GM12878 (cell line): ENCODE data around the gene UBXN11. TPM values are rescaled to one million over a fixed set of nuclear protein-coding genes. Genes with fewer than 3 reads are reported as not detected.
"Not testable (repeated sequence)": the region's sequence is repeated elsewhere in the genome, so short reads cannot be mapped to it uniquely, and the experiment has no call there.

Experiments
- ATAC-seq: fragments of 200-7000 bp; cut with Tn5 transposase; 3 replicates; pipeline ENCODE4 v1.9.1; 2020; ENCODE audit warnings: mild to moderate bottlenecking, moderate library complexity
- BruUV-seq: library from RNA; stranded (reverse); fragments of 400-500 nt; replicated peaks from 2 replicates; lab custom pipeline; 2021; lab: Mats Ljungman, UMichigan
- CTCF ChIA-PET: fragments of 300-600 bp; sonication (Branson Sonifier 250); formaldehyde crosslinking; extraction: SDS; loops from one replicate; lab custom pipeline; 2021; ENCODE audit warnings: inconsistent platforms; lab: Yijun Ruan, JAX
- POLR2A ChIA-PET: fragments of 350-600 bp; formaldehyde crosslinking; extraction: SDS; loops from one replicate; lab custom pipeline; 2021; ENCODE audit warnings: inconsistent platforms; lab: Charles Lee
- RAD21 ChIA-PET: fragments of 300-600 bp; sonication (Branson Sonifier 250); formaldehyde crosslinking; loops from one replicate; lab custom pipeline; 2023; ENCODE audit warnings: antibody characterized with exemption; ENCODE audit not compliant: unreplicated experiment; lab: Charles Lee
- SMC1A ChIA-PET: fragments of 300-600 bp; sonication (Branson Sonifier 250); formaldehyde crosslinking; loops from one replicate; lab custom pipeline; 2023; ENCODE audit not compliant: unreplicated experiment, uncharacterized antibody; lab: Charles Lee
- DNase-seq: peaks from one replicate; pipeline ENCODE4 v3.0.0-alpha.2; 2011; ENCODE audit warnings: low read depth, low spot score
- FAIRE-seq: peaks from 3 replicates; lab custom pipeline; 2011; peaks lifted over from hg19 to GRCh38; lab: Jason Lieb, UNC
- H2AFZ ChIP-seq: 2 replicates; pipeline ENCODE4 v1.6.0; 2011; ENCODE audit warnings: low read depth, low read length, control low read depth; ENCODE audit not compliant: control insufficient read depth
- H3K27ac ChIP-seq: 2 replicates; pipeline ENCODE4 v1.5.1; 2011; ENCODE audit warnings: control low read depth; ENCODE audit not compliant: control insufficient read depth, insufficient read depth
- H3K27me3 ChIP-seq, 2 experiments: replicated peaks in 1 of 2; 2 replicates each; pipeline versions ENCODE4 v1.6.0 to v1.6.1; 2011; ENCODE audit warnings: low read length in 1 of 2; ENCODE audit not compliant: control insufficient read depth in 2 of 2, insufficient read depth in 2 of 2
- H3K36me3 ChIP-seq, 2 experiments: 2 replicates each; pipeline ENCODE4 v1.5.1; 2011; ENCODE audit warnings: low read length in 1 of 2; ENCODE audit not compliant: control insufficient read depth in 2 of 2, insufficient read depth in 2 of 2
- H3K4me1 ChIP-seq: 2 replicates; pipeline ENCODE4 v1.6.1; 2011; ENCODE audit warnings: mild to moderate bottlenecking, low read length, moderate library complexity, mixed read lengths; ENCODE audit not compliant: control insufficient read depth, insufficient read depth
- H3K4me2 ChIP-seq: 2 replicates; pipeline ENCODE4 v1.6.0; 2011; ENCODE audit warnings: control low read depth; ENCODE audit not compliant: control insufficient read depth, insufficient read depth
- H3K4me3 ChIP-seq: fragments of 200-600 bp; sonication (generic); 2 replicates; pipeline ENCODE4 v1.5.1; 2016
- H3K79me2 ChIP-seq: 2 replicates; pipeline ENCODE4 v1.6.0; 2011; ENCODE audit warnings: low read length; ENCODE audit not compliant: control insufficient read depth, insufficient read depth
- H3K9ac ChIP-seq: 2 replicates; pipeline ENCODE4 v1.8.0; 2011; ENCODE audit warnings: low read length, control low read depth, mixed read lengths; ENCODE audit not compliant: control insufficient read depth, insufficient read depth
- H3K9me3 ChIP-seq: replicated peaks from 3 replicates; pipeline ENCODE4 v1.5.1; 2011; ENCODE audit warnings: mild to moderate bottlenecking, low read length; ENCODE audit not compliant: control insufficient read depth, insufficient read depth
- H4K20me1 ChIP-seq: 2 replicates; pipeline ENCODE4 v1.6.0; 2011; ENCODE audit not compliant: control insufficient read depth, insufficient read depth
- CHD1 ChIP-seq: IDR thresholded peaks from 2 replicates; pipeline ENCODE4 v1.6.1; 2012; ENCODE audit warnings: low read depth, low read length, improper control_type of control experiment
- CHD2 ChIP-seq: IDR thresholded peaks from 2 replicates; pipeline ENCODE4 v1.6.1; 2011; ENCODE audit warnings: low read depth, low read length, improper control_type of control experiment, borderline replicate concordance
- CHD4 ChIP-seq: fragments of 200-600 bp; sonication (generic); IDR thresholded peaks from 2 replicates; pipeline ENCODE4 v1.6.1; 2016; ENCODE audit warnings: mild to moderate bottlenecking
- EP300 ChIP-seq, 2 experiments: fragments of 150-350 bp in 1 of 2; IDR thresholded peaks; 2 replicates each; pipeline ENCODE4 v1.6.1; 2011 to 2012; ENCODE audit warnings: low read depth in 2 of 2, low read length in 2 of 2, borderline replicate concordance in 1 of 2, improper control_type of control experiment in 1 of 2, inconsistent platforms in 1 of 2; ENCODE audit not compliant: control insufficient read depth in 1 of 2
- HDAC6 ChIP-seq: fragments of 200-600 bp; sonication (generic); IDR thresholded peaks from one replicate; pipeline ENCODE4 v1.8.0; 2017; ENCODE audit warnings: antibody characterized with exemption; ENCODE audit not compliant: unreplicated experiment
- KDM1A ChIP-seq: fragments of 200-600 bp; sonication (generic); IDR thresholded peaks from 2 replicates; pipeline ENCODE4 v1.6.1; 2016; ENCODE audit warnings: borderline replicate concordance
- MTA3 ChIP-seq: IDR thresholded peaks from 2 replicates; pipeline ENCODE4 v1.6.1; 2012; ENCODE audit warnings: low read length, inconsistent platforms, borderline replicate concordance
- NR2C2 ChIP-seq: IDR thresholded peaks from 2 replicates; pipeline ENCODE4 v1.6.1; 2011; ENCODE audit warnings: borderline replicate concordance, low read depth; ENCODE audit not compliant: control insufficient read depth, insufficient read length
- POLR2A ChIP-seq: IDR thresholded peaks from 2 replicates; pipeline ENCODE4 v1.6.1; 2011; ENCODE audit warnings: low read depth, mild to moderate bottlenecking, low read length
- RB1 ChIP-seq: fragments of 450-650 bp; formaldehyde crosslinking; IDR thresholded peaks from 2 replicates; pipeline ENCODE4 v1.6.1; 2017; ENCODE audit warnings: mild to moderate bottlenecking, borderline replicate concordance
- SUZ12 ChIP-seq: fragments of 200-600 bp; sonication (generic); IDR thresholded peaks from one replicate; pipeline ENCODE4 v1.6.1; 2018; ENCODE audit warnings: antibody characterized with exemption, mild to moderate bottlenecking; ENCODE audit not compliant: unreplicated experiment
- WGBS: methylation state at CpG from one replicate; pipeline ENCODE4 v1.1.6; 2016; ENCODE audit warnings: low lambda C conversion rate; ENCODE audit not compliant: insufficient replicate concordance, insufficient coverage; ENCODE audit errors: missing lambda C conversion rate; 5-methylcytosine and 5-hydroxymethylcytosine counted together
- in situ Hi-C: fragments of 300-500 bp; cut with MboI; formaldehyde crosslinking; loops from 9 replicates; pipeline ENCODE4 v1.14.3; 2018; ENCODE audit warnings: mixed read lengths
- intact Hi-C: fragments of 100-400 bp; cut with micrococcal nuclease; formaldehyde crosslinking; loops from one replicate; pipeline ENCODE4 v1.14.2; 2022; ENCODE audit not compliant: unreplicated experiment
- polyA plus RNA-seq, 11 experiments: library from polyadenylated mRNA; depleted of rRNA in 4 of 11; unstranded in 6 of 11; stranded (reverse) in 5 of 11; fragments of >200 nt; fragmentation: Nextera tagmentation in 4 of 11; fragmentation: Illumina TruSeq in 1 of 11; extraction: Ambion mirVana in 4 of 11; extraction: Trizol in 1 of 11; gene quantifications; 1 replicate in 1 of 11; 2 replicates in 10 of 11; pipeline versions ENCODE4 v1.2.1 to v1.2.3, GENCODE V29; 2011 to 2016; ENCODE audit warnings: inconsistent platforms in 2 of 11, missing spikeins in 2 of 11, low read depth in 1 of 11
- total RNA-seq, 4 experiments: library from RNA; depleted of rRNA in 3 of 4; stranded (reverse); fragments of >200 nt in 3 of 4; fragmentation: Illumina TruSeq in 1 of 4; extraction: Trizol in 1 of 4; gene quantifications; 2 replicates each; pipeline versions ENCODE4 v1.2.1 to v1.2.3, GENCODE V29; 2013 to 2021
- TF ChIP-seq, protein P1 (sequence below): IDR thresholded peaks from 2 replicates; pipeline ENCODE4 v1.6.1; 2011; ENCODE audit warnings: borderline replicate concordance, low read depth, mild to moderate bottlenecking, moderate library complexity, low read length; ENCODE audit not compliant: insufficient read depth, poor library complexity, severe bottlenecking
- TF ChIP-seq, protein P2 (sequence below): fragments of 450-650 bp; IDR thresholded peaks from 2 replicates; pipeline ENCODE4 v1.6.1; 2017; ENCODE audit warnings: low read depth, mild to moderate bottlenecking, moderate library complexity

UBXN11 gene
- total and polyA plus RNA-seq, 10 of the 15 experiments (the other 5 are each of a cell fraction or from before 2014, with no cell fraction given), result 0.32 to 34.4 (median 9.6) TPM

- intact Hi-C loops, result no loop called here
- H3K4me2 ChIP-seq, result no peak overlapping the region
- no TSS peak for BruUV-seq
- ATAC-seq (no peak), DNase-seq (no peak), FAIRE-seq (no peak)
- POLR2A ChIA-PET, result no interaction called here
- H3K4me3 ChIP-seq, result no peak overlapping the region
- H4K20me1 ChIP-seq, result no peaks in the 10 kb centered on the region
- RAD21 ChIA-PET, result interaction anchor here (1.7 kb wide), 1 partner anchor 123 kb away, joined by 3 read pairs; no protein-coding TSS in a partner anchor
- H3K79me2 ChIP-seq, result no peaks in the 10 kb centered on the region
- H3K9ac ChIP-seq, result no peak overlapping the region
- H3K9me3 ChIP-seq, result no peaks in the 10 kb centered on the region
- no peaks in the 10 kb centered on the region for H3K36me3 ChIP-seq
- TF ChIP-seq, protein P1, sequence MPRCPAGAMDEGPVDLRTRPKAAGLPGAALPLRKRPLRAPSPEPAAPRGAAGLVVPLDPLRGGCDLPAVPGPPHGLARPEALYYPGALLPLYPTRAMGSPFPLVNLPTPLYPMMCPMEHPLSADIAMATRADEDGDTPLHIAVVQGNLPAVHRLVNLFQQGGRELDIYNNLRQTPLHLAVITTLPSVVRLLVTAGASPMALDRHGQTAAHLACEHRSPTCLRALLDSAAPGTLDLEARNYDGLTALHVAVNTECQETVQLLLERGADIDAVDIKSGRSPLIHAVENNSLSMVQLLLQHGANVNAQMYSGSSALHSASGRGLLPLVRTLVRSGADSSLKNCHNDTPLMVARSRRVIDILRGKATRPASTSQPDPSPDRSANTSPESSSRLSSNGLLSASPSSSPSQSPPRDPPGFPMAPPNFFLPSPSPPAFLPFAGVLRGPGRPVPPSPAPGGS, result no peak
- TF ChIP-seq CHD2 (no peak), CHD1 (no peak), EP300 (IDR thresholded peaks at IDR 0.05; ENCODE audit: borderline replicate concordance in 1 of 2, control insufficient read depth in 1 of 2, low read depth in 2 of 2, low read length in 2 of 2) (no peak), CHD4 (no peak), RB1 (no peak), POLR2A (no peak), KDM1A (no peak), HDAC6 (no peak), SUZ12 (no peak), NR2C2 (no peak), MTA3 (no peak)
- TF ChIP-seq, protein P2, sequence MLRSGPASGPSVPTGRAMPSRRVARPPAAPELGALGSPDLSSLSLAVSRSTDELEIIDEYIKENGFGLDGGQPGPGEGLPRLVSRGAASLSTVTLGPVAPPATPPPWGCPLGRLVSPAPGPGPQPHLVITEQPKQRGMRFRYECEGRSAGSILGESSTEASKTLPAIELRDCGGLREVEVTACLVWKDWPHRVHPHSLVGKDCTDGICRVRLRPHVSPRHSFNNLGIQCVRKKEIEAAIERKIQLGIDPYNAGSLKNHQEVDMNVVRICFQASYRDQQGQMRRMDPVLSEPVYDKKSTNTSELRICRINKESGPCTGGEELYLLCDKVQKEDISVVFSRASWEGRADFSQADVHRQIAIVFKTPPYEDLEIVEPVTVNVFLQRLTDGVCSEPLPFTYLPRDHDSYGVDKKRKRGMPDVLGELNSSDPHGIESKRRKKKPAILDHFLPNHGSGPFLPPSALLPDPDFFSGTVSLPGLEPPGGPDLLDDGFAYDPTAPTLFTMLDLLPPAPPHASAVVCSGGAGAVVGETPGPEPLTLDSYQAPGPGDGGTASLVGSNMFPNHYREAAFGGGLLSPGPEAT, result no peak
- H2AFZ ChIP-seq, result no peak overlapping the region
- in situ Hi-C loops, result no loop called here
- no peaks in the 10 kb centered on the region for H3K27me3 ChIP-seq
- SMC1A ChIA-PET, result interaction anchor here (1.1 kb wide), 1 partner anchor 28 kb away, joined by 3 read pairs; no protein-coding TSS in a partner anchor
- WGBS, result 93% methylated on average over 11 of the region's 11 CpGs
- H3K27ac ChIP-seq, result no peak overlapping the region
- CTCF ChIA-PET, result no interaction called here
- H3K4me1 ChIP-seq, result peaks cover 24% of the 10 kb centered on the region
Measured at GRCh38 chr1:26293911-26294463, 12.4 kb downstream of the UBXN11 start.

GRCh38 chr1:26292735-26293134, 13.7 kb downstream of the UBXN11 start:
- in situ Hi-C loops, H3K4me3 ChIP-seq, BruUV-seq, DNase-seq, H3K36me3 ChIP-seq, H3K79me2 ChIP-seq, ATAC-seq, H3K27me3 ChIP-seq, H3K27ac ChIP-seq, H3K9ac ChIP-seq, RAD21 ChIA-PET, intact Hi-C loops, H3K4me2 ChIP-seq, H2AFZ ChIP-seq, FAIRE-seq, H3K9me3 ChIP-seq, H4K20me1 ChIP-seq: not testable (repeated sequence)
- ChIA-PET CTCF (interaction anchor here (1.5 kb wide), 1 partner anchor 22 kb away, joined by 4 read pairs; no protein-coding TSS in a partner anchor), SMC1A (interaction anchor here (11.1 kb wide), 1 partner anchor 28 kb away, joined by 474 read pairs; the partner anchor contains the start of gene CD52), POLR2A (interaction anchor here (0.6 kb wide), 1 partner anchor 295 kb away, joined by 4 read pairs; no protein-coding TSS in a partner anchor)
- peaks cover 37% of the 10 kb centered on the region for H3K4me1 ChIP-seq
- whole genome bisulfite sequencing, result 89% methylated on average over 5 of the region's 5 CpGs
